ENCODE data around the gene GLCCI1. TPM values are rescaled to one million over a fixed set of nuclear protein-coding genes. Genes with fewer than 3 reads are reported as not detected.

Gene GLCCI1
- total RNA-seq, 6 experiments from 2014 or later = 2.4 to 11.1 (median 5.0) TPM

DNA sequence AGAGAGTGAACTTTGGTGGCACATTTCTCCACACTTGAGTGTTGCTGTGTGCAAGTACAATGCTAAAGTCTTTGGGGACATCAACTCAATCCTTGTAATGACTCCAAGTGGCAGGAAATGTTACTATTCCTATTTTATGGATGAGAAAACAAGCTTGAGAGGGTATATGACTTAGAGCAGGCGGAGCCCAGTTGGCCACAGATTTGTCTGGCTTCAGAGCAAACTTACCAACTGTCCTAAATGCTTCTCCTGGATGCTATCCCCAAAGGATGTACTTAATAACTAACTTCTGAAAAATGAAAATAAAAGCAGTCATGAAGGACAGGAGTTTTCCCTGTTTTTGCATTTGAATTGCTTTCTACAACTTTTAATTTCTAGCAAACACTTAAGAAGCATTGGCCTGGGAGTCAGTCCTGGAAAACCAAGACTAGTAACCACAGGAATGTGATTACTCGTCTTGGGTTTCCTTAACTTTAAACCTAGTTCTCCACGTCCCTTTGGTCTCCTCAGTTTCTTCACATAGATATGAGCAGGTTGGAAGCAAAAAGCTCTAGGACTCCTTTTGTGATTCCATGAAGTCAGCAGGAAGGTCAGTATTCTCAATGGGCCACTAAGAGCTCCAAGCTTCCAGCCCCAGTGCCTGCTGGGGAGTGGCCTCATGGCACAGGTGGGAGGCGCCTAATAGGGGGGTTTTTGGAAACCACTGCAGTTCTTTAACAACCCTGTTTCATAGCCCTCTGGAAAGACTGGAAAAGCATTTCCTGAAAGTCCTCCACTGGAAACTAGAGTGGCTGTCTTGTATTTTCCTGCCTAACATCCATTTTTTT lies 140.8 kb downstream of the GLCCI1 start:
- intact Hi-C loops (cut with DNase I) = no loop called here
- H3K36me3 ChIP-seq = no peaks in the 10 kb centered on the region
- no peaks in the 10 kb centered on the region for H3K27me3 ChIP-seq
- ATAC-seq = no peak
- 69% methylated on average over 3 of the region's 4 CpGs for WGBS (ENCODE audit: insufficient coverage, low coverage, low lambda C conversion rate, missing lambda C conversion rate)
- DNase-seq = no peak
- no peaks in the 10 kb centered on the region for H3K9me3 ChIP-seq
- H3K27ac ChIP-seq = no peak overlapping the region
- no peaks in the 10 kb centered on the region for H3K4me1 ChIP-seq
- no peak overlapping the region for H3K4me3 ChIP-seq
- TF ChIP-seq POLR2A (IDR thresholded peaks at IDR 0.05) = no peak
- TF ChIP-seq, protein P1, sequence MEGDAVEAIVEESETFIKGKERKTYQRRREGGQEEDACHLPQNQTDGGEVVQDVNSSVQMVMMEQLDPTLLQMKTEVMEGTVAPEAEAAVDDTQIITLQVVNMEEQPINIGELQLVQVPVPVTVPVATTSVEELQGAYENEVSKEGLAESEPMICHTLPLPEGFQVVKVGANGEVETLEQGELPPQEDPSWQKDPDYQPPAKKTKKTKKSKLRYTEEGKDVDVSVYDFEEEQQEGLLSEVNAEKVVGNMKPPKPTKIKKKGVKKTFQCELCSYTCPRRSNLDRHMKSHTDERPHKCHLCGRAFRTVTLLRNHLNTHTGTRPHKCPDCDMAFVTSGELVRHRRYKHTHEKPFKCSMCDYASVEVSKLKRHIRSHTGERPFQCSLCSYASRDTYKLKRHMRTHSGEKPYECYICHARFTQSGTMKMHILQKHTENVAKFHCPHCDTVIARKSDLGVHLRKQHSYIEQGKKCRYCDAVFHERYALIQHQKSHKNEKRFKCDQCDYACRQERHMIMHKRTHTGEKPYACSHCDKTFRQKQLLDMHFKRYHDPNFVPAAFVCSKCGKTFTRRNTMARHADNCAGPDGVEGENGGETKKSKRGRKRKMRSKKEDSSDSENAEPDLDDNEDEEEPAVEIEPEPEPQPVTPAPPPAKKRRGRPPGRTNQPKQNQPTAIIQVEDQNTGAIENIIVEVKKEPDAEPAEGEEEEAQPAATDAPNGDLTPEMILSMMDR (IDR thresholded peaks at IDR 0.05) = no peak

GRCh38 chr7:8111282-8111960 lies 142.8 kb downstream of the GLCCI1 start:
- no peak for DNase-seq
- no peaks in the 10 kb centered on the region for H3K36me3 ChIP-seq
- TF ChIP-seq POLR2A (IDR thresholded peaks at IDR 0.05) = no peak
- TF ChIP-seq, protein P1 (IDR thresholded peaks at IDR 0.05) = no peak
- no peaks in the 10 kb centered on the region for H3K27me3 ChIP-seq
- WGBS (ENCODE audit: insufficient coverage, low coverage, low lambda C conversion rate, missing lambda C conversion rate) = 67% methylated on average over 10 of the region's 11 CpGs
- intact Hi-C loops (cut with DNase I) = no loop called here
- no peak overlapping the region for H3K4me3 ChIP-seq
- no peaks in the 10 kb centered on the region for H3K9me3 ChIP-seq
- no peak overlapping the region for H3K27ac ChIP-seq
- ATAC-seq = no peak
- no peaks in the 10 kb centered on the region for H3K4me1 ChIP-seq

DNA sequence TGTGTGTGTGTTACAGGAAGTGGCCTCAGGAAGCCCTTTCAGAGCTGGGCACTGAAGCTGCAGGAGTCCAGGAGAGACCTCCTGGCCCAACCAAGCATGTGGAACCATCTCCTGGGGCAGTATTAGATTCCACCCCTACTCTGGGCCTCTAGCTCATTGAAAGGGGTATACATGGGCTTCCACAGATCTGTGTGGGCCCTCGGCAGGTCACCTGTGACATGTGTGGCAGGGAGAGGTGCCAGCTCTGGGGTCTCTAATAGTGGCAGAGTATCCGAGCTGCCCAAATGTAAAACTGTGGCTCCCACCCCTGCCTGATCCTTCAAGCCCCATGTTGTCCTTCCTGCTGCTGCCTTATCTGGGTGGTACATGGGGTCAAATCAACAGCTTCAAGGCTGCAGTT lies 144.1 kb downstream of the GLCCI1 start:
- no CpG with 5 or more reads among the region's 2 CpGs for WGBS (ENCODE audit: insufficient coverage, low coverage, low lambda C conversion rate, missing lambda C conversion rate)
- intact Hi-C loops (cut with DNase I) = no loop called here
- Histone ChIP-seq H3K4me3 (no peak overlapping the region), H3K27me3 (no peaks in the 10 kb centered on the region), H3K27ac (no peak overlapping the region), H3K9me3 (no peaks in the 10 kb centered on the region), H3K36me3 (no peaks in the 10 kb centered on the region), H3K4me1 (no peaks in the 10 kb centered on the region)
- TF ChIP-seq, protein P1 (IDR thresholded peaks at IDR 0.05) = no peak
- no peak for TF ChIP-seq POLR2A (IDR thresholded peaks at IDR 0.05)
- ATAC-seq = no peak
- DNase-seq = no peak

GRCh38 chr7:8113184-8113583 lies 144.6 kb downstream of the GLCCI1 start:
- DNase-seq = no peak
- H3K27me3 ChIP-seq = no peaks in the 10 kb centered on the region

More at GRCh38 chr7:8113184-8113583, 144.6 kb downstream of the GLCCI1 start:
- no peak for TF ChIP-seq POLR2A (IDR thresholded peaks at IDR 0.05)
- TF ChIP-seq, protein P1 (IDR thresholded peaks at IDR 0.05) = no peak
- H3K36me3 ChIP-seq = no peaks in the 10 kb centered on the region
- intact Hi-C loops (cut with DNase I) = no loop called here
- no peaks in the 10 kb centered on the region for H3K9me3 ChIP-seq
- no peak for ATAC-seq
- no peaks in the 10 kb centered on the region for H3K4me1 ChIP-seq
- WGBS (ENCODE audit: insufficient coverage, low coverage, low lambda C conversion rate, missing lambda C conversion rate) = 48% methylated on average over 2 of the region's 3 CpGs
- no peak overlapping the region for H3K27ac ChIP-seq
- no peak overlapping the region for H3K4me3 ChIP-seq

Measured in right lobe of liver (tissue), 6 donors.